ENCODE measurements around the gene RUNX3. TPM values are rescaled to one million over a fixed set of nuclear protein-coding genes. Genes with fewer than 3 reads are reported as not detected.

RUNX3 gene
- total RNA-seq, 4 donors from 2014 or later, result 0.26 to 1.7 (median 1.6) TPM; not detected in 1

GRCh38 chr1:24859063-24860010, 70.7 kb downstream of the RUNX3 start:
- intact Hi-C loops (cut with DNase I; ENCODE audit: low total_unique reads), result no loop called here
- Histone ChIP-seq H3K36me3 (no peaks in the 10 kb centered on the region), H3K27ac (no peak overlapping the region), H3K9me3 (no peaks in the 10 kb centered on the region), H3K4me1 (no peaks in the 10 kb centered on the region), H3K27me3 (no peaks in the 10 kb centered on the region), H3K4me3 (no peak overlapping the region)
- TF ChIP-seq POLR2A (IDR thresholded peaks at IDR 0.05) (no peak), CTCF (IDR thresholded peaks at IDR 0.05) (no peak)
- no peak for DNase-seq

GRCh38 chr1:24858277-24858676, 71.8 kb downstream of the RUNX3 start:
- H3K4me1 ChIP-seq, result no peaks in the 10 kb centered on the region
- H3K27ac ChIP-seq, result no peak overlapping the region
- H3K9me3 ChIP-seq, result no peaks in the 10 kb centered on the region
- TF ChIP-seq CTCF (IDR thresholded peaks at IDR 0.05) (no peak), POLR2A (IDR thresholded peaks at IDR 0.05) (no peak)
- H3K27me3 ChIP-seq, result no peaks in the 10 kb centered on the region
- intact Hi-C loops (cut with DNase I; ENCODE audit: low total_unique reads), result no loop called here
- no peaks in the 10 kb centered on the region for H3K36me3 ChIP-seq
- no peak overlapping the region for H3K4me3 ChIP-seq
- no peak for DNase-seq

GRCh38 chr1:24857507-24858133, 72.5 kb downstream of the RUNX3 start:
- no peaks in the 10 kb centered on the region for H3K4me1 ChIP-seq
- intact Hi-C loops (cut with DNase I; ENCODE audit: low total_unique reads), result no loop called here
- H3K4me3 ChIP-seq, result no peak overlapping the region
- H3K27me3 ChIP-seq, result no peaks in the 10 kb centered on the region
- H3K27ac ChIP-seq, result no peak overlapping the region
- DNase-seq, result no peak
- TF ChIP-seq CTCF (IDR thresholded peaks at IDR 0.05), result no peak
- no peak for TF ChIP-seq POLR2A (IDR thresholded peaks at IDR 0.05)
- no peaks in the 10 kb centered on the region for H3K9me3 ChIP-seq
- no peaks in the 10 kb centered on the region for H3K36me3 ChIP-seq

GRCh38 chr1:24856787-24857506, 73.1 kb downstream of the RUNX3 start:
- no peaks in the 10 kb centered on the region for H3K27me3 ChIP-seq
- H3K27ac ChIP-seq, result no peak overlapping the region
- H3K36me3 ChIP-seq, result no peaks in the 10 kb centered on the region
- H3K4me1 ChIP-seq, result no peaks in the 10 kb centered on the region
- TF ChIP-seq CTCF (IDR thresholded peaks at IDR 0.05) (no peak), POLR2A (IDR thresholded peaks at IDR 0.05) (no peak)
- H3K9me3 ChIP-seq, result no peaks in the 10 kb centered on the region
- no peak overlapping the region for H3K4me3 ChIP-seq
- intact Hi-C loops (cut with DNase I; ENCODE audit: low total_unique reads), result no loop called here
- no peak for DNase-seq

Data from uterus (tissue), 4 donors.